ENCODE data around the gene SLC15A5. TPM values are rescaled to one million over a fixed set of nuclear protein-coding genes. Genes with fewer than 3 reads are reported as not detected.
A peak's percentile ranks its signal among the peaks of the same experiment; 100 is the strongest.

SLC15A5 gene
- total RNA-seq, 1 donor from 2014 or later = not detected

- intact Hi-C loops (cut with DNase I) = no loop called here
- no peaks in the 10 kb centered on the region for H3K27me3 ChIP-seq
- H3K4me3 ChIP-seq = no peak overlapping the region
- no peak for TF ChIP-seq POLR2A (IDR thresholded peaks at IDR 0.05)
- TF ChIP-seq POLR2AphosphoS5 (IDR thresholded peaks at IDR 0.05; ENCODE audit: insufficient read depth in 1 of 2, low read depth in 1 of 2) = no peak
- TF ChIP-seq, protein P1, sequence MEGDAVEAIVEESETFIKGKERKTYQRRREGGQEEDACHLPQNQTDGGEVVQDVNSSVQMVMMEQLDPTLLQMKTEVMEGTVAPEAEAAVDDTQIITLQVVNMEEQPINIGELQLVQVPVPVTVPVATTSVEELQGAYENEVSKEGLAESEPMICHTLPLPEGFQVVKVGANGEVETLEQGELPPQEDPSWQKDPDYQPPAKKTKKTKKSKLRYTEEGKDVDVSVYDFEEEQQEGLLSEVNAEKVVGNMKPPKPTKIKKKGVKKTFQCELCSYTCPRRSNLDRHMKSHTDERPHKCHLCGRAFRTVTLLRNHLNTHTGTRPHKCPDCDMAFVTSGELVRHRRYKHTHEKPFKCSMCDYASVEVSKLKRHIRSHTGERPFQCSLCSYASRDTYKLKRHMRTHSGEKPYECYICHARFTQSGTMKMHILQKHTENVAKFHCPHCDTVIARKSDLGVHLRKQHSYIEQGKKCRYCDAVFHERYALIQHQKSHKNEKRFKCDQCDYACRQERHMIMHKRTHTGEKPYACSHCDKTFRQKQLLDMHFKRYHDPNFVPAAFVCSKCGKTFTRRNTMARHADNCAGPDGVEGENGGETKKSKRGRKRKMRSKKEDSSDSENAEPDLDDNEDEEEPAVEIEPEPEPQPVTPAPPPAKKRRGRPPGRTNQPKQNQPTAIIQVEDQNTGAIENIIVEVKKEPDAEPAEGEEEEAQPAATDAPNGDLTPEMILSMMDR (IDR thresholded peaks at IDR 0.05) = no peak
- no peak overlapping the region for H3K27ac ChIP-seq
- H3K9me3 ChIP-seq = no peaks in the 10 kb centered on the region
- DNase-seq (ENCODE audit: extremely low spot score in 2 of 2) = no peak
- H3K36me3 ChIP-seq = no peaks in the 10 kb centered on the region
- no peaks in the 10 kb centered on the region for H3K4me1 ChIP-seq
Observed at GRCh38 chr12:16183541-16183940, 93.9 kb downstream of the SLC15A5 start.

DNA sequence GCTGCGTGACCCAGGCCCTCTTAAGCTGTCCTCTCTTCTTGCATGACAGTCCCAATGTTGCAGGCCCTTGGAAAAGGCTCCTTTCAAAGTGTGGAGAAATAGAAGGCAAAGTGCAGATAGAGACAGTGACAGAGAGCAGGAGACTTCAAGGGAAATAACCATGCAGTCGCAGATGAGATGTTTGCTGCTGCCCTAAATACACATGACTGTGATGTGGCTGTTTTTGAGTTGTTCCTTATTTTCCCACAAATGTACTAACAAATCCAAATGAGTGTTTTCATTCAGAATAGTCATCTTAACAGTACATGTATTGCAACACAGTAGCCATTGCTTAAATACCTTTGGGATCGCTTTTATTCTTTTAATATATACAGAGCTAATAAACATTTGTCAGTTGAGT lies 101.6 kb downstream of the SLC15A5 start:
- Histone ChIP-seq H3K27me3 (no peaks in the 10 kb centered on the region), H3K36me3 (no peaks in the 10 kb centered on the region), H3K4me1 (no peaks in the 10 kb centered on the region), H3K9me3 (no peaks in the 10 kb centered on the region), H3K4me3 (no peak overlapping the region), H3K27ac (no peak overlapping the region)
- peak in 1 of 2 donors; percentile 89 for DNase-seq (ENCODE audit: extremely low spot score in 2 of 2)
- intact Hi-C loops (cut with DNase I) = no loop called here
- TF ChIP-seq POLR2AphosphoS5 (IDR thresholded peaks at IDR 0.05; ENCODE audit: insufficient read depth in 1 of 2, low read depth in 1 of 2) = no peak
- TF ChIP-seq, protein P1 (IDR thresholded peaks at IDR 0.05) = no peak
- no peak for TF ChIP-seq POLR2A (IDR thresholded peaks at IDR 0.05)

DNA sequence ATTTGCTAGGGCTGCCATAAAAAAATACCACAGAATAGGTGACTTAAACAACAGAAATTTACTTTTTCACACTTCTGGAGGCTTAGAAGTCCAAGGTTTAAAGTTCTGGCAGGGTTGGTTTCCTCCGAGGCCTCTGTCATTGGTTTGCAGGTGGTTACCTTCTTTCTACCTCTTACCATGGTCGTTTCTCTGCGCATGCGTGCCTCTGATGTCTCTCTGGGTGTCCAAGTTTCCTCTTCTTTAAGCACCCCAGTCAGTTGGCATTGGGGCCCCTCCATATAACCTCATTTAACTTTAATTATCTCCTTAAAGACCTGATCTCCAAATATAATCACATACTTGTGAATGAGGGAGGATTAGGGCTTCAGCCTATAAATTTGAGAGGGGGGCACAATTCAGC lies 103.2 kb downstream of the SLC15A5 start:
- Histone ChIP-seq H3K27me3 (no peaks in the 10 kb centered on the region), H3K4me1 (no peaks in the 10 kb centered on the region), H3K4me3 (no peak overlapping the region), H3K9me3 (no peaks in the 10 kb centered on the region), H3K36me3 (no peaks in the 10 kb centered on the region), H3K27ac (no peak overlapping the region)
- no peak for TF ChIP-seq POLR2AphosphoS5 (IDR thresholded peaks at IDR 0.05; ENCODE audit: insufficient read depth in 1 of 2, low read depth in 1 of 2)
- no peak for TF ChIP-seq POLR2A (IDR thresholded peaks at IDR 0.05)
- DNase-seq (ENCODE audit: extremely low spot score in 2 of 2) = no peak
- intact Hi-C loops (cut with DNase I) = no loop called here

GRCh38 chr12:16171348-16171747 lies 106.1 kb downstream of the SLC15A5 start:
- no peak for DNase-seq (ENCODE audit: extremely low spot score in 2 of 2)
- no peak overlapping the region for H3K27ac ChIP-seq
- H3K4me1 ChIP-seq = no peaks in the 10 kb centered on the region
- no peaks in the 10 kb centered on the region for H3K27me3 ChIP-seq
- H3K9me3 ChIP-seq = no peaks in the 10 kb centered on the region
- no peaks in the 10 kb centered on the region for H3K36me3 ChIP-seq
- H3K4me3 ChIP-seq = no peak overlapping the region
- intact Hi-C loops (cut with DNase I) = no loop called here
- no peak for TF ChIP-seq POLR2A (IDR thresholded peaks at IDR 0.05)
- TF ChIP-seq, protein P1 (IDR thresholded peaks at IDR 0.05) = no peak
- TF ChIP-seq POLR2AphosphoS5 (IDR thresholded peaks at IDR 0.05; ENCODE audit: insufficient read depth in 1 of 2, low read depth in 1 of 2) = no peak

DNA sequence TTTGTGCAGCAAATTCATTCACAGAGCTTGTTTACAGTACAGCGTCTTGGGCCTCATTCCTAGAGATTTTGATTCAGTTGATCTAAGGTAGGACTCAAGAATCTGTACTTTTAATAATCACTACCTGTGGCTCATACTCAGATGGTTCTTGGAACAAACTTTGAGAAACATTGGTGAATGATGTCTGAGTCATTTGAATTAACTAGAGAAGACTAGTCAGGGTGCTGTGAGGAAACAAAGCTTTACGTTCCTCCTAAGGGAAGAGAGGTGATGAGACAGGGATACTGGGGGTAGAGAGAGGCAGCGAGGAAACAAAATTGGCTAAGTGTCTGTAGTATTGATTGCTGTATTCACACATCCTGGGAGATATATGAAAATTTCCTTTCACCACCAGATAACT lies 109.4 kb downstream of the SLC15A5 start:
- DNase-seq (ENCODE audit: extremely low spot score in 2 of 2) = no peak
- H3K36me3 ChIP-seq = no peaks in the 10 kb centered on the region
- H3K27ac ChIP-seq = no peak overlapping the region
- H3K4me1 ChIP-seq = no peaks in the 10 kb centered on the region
- intact Hi-C loops (cut with DNase I) = no loop called here
- no peak for TF ChIP-seq POLR2A (IDR thresholded peaks at IDR 0.05)
- TF ChIP-seq POLR2AphosphoS5 (IDR thresholded peaks at IDR 0.05; ENCODE audit: insufficient read depth in 1 of 2, low read depth in 1 of 2) = no peak
- TF ChIP-seq, protein P1 (IDR thresholded peaks at IDR 0.05) = no peak
- no peaks in the 10 kb centered on the region for H3K9me3 ChIP-seq
- H3K27me3 ChIP-seq = no peaks in the 10 kb centered on the region
- H3K4me3 ChIP-seq = no peak overlapping the region

Data from vagina (tissue), 2 donors.